ENCODE measurements around the gene KDM8.
"Not testable (repeated sequence)": the region's sequence is repeated elsewhere in the genome, so short reads cannot be mapped to it uniquely, and the experiment has no call there.

The KDM8 gene

DNA sequence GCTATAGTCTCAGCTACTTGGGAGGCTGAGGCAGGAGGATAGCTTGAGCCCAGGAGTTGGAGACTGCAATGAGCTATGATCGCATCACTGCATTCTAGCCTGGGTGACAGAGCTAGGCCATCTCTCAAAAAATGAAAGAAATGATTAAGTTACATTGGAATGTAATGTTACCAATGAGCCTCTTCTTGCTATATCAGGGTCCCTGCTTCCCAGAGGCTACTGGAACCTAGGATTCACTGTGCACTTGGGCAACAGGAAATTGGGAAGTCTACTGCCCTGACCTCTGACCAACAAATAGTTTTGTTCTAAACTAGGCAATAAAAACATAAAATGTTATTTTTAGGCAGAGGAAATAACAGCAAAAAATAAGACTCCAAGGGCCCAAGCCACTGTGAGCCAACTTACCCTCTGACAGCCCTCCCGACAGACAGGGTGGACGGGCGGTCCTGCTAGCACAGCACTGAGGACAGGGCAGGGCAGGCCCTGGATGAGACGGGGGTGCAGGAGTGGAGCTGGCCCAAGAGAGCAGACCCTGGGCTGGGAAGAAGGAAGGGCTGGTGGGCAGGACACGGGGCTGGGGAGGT is 37.7 kb downstream of the KDM8 start:
- Histone ChIP-seq H3K27me3 (ENCODE audit: control insufficient read depth, insufficient read depth, low read length) (no peaks in the 10 kb centered on the region), H3K36me3 (ENCODE audit: insufficient read depth, low read length) (no peaks in the 10 kb centered on the region), H3K4me1 (ENCODE audit: control insufficient read depth, insufficient read depth, low read length) (peaks cover 72% of the 10 kb centered on the region), H3K4me3 (ENCODE audit: low read length) (peak overlapping the region; percentile 28), H3K4me2 (ENCODE audit: low read length) (peak overlapping the region; percentile 81), H3K9me3 (replicated peaks; ENCODE audit: low read length) (no peaks in the 10 kb centered on the region), H3K9ac (ENCODE audit: low read depth, low read length) (peak overlapping the region; percentile 84)

DNA sequence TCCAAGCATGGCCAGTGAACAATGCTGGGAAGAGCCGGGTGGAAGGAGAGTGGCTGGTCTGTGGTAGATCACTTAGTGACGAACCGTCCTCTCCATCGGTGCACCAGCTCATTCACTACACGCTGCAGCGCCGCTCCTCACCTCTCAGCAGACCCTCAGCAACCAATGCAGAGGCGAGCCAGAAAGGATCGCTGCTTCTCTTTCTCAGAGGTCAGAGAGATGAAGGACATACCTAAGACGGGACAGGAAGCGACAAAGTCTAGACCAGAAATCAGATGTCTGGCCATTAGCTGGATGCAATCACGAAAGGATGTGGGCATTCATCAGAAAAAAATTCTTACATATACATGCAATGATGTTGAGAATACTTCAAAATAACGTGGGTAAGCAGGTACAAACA is 38.3 kb downstream of the KDM8 start:
- Histone ChIP-seq H3K9me3 (replicated peaks; ENCODE audit: low read length) (no peaks in the 10 kb centered on the region), H3K4me1 (ENCODE audit: control insufficient read depth, insufficient read depth, low read length) (peaks cover 73% of the 10 kb centered on the region), H3K4me2 (ENCODE audit: low read length) (peak overlapping the region; percentile 81), H3K27me3 (ENCODE audit: control insufficient read depth, insufficient read depth, low read length) (no peaks in the 10 kb centered on the region), H3K36me3 (ENCODE audit: insufficient read depth, low read length) (no peaks in the 10 kb centered on the region), H3K4me3 (ENCODE audit: low read length) (peak overlapping the region; percentile 28), H3K9ac (ENCODE audit: low read depth, low read length) (peak overlapping the region; percentile 84)

DNA sequence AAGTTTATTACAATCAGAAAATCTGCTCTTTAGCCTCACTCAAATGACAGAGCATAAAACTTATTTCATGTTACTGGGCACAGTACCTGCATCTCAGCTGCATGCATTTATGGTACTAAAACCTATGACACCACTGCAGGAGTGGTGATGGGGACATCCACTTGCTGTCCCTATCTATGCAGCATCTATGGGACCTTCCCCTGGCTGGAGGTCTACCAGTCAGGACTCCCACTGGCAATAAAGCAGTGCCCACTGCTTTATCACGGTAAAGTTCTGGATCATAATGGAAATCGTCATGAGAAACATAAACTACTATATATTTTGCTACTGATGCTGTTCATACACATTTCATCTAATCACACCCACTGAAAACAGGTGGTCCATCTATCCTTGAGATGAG is 39.1 kb downstream of the KDM8 start:
- no peaks in the 10 kb centered on the region for H3K9me3 ChIP-seq (replicated peaks; ENCODE audit: low read length)
- no peaks in the 10 kb centered on the region for H3K36me3 ChIP-seq (ENCODE audit: insufficient read depth, low read length)
- H3K4me3 ChIP-seq (ENCODE audit: low read length) = peak overlapping the region; percentile 60
- peak overlapping the region; percentile 81 for H3K4me2 ChIP-seq (ENCODE audit: low read length)
- peaks cover 66% of the 10 kb centered on the region for H3K4me1 ChIP-seq (ENCODE audit: control insufficient read depth, insufficient read depth, low read length)
- H3K27me3 ChIP-seq (ENCODE audit: control insufficient read depth, insufficient read depth, low read length) = no peaks in the 10 kb centered on the region
- peak overlapping the region; percentile 84 for H3K9ac ChIP-seq (ENCODE audit: low read depth, low read length)

DNA sequence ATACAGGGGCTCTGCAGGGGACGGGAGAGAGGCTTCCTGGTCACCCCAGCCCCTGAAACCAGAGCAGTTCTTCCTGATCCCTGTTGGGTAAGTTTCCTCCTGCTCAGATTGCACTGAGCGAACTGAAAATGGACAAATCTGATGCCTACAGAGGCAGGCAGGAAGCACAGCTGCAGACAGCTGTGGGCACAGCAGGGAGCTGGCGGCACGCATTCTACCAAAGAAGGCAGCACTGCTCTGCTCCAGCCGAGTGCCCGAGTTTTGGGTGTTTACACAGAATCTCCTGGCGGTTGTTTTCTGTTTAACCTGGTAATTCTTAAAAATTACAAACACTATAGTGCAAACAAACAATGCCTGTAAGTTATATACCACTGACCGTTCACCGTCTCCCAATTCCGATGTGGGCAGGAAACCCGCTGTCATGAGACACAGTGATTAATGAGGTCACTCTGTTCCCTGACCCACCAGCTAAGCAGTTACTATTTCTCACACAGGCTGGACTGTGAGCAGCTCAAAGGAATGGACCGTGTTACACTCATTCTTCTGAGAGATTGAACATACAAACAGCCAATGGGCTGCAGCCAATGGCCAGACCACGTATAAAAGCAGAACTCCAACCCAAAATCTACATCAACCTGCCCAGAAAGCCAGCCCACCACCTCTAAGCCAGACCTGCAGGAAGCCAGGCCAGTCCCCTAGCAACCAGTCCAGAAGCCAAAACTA is 39.7 kb downstream of the KDM8 start:
- H3K9ac ChIP-seq (ENCODE audit: low read depth, low read length) = peak overlapping the region; percentile 84

DNA sequence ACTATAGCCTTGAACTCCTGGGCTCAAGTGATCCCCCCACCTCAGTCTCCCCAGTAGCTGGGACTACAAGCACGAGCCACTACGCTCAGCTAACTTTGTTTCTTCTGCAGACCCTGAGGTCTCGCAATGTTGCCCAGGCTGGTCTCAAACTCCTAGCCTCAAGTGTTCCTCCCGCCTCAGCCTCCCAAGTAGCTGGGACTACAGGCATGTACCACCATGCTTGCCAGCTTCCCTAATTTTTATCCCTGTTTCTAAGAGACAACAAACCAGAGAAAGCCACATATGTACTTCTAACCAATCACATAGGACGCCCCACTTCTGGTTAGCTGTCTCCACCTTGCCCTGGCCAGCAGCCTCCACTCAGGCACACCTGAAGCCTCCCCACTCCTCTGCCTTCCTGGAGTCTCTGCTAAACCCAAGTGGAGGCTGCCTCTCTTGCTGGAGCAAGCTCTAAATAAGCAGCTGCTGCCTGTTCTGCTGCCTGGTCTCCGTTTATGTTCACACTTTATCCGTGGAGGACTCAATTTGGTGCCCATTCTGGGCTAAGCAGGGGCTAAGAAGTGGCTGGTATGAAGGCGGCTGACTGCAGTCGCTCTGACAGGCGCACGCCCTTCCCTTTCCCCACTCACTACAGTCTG is 40.5 kb downstream of the KDM8 start:
- Histone ChIP-seq H3K4me2 (ENCODE audit: low read length) (peak overlapping the region; percentile 81), H3K9ac (ENCODE audit: low read depth, low read length) (peak overlapping the region; percentile 84), H3K4me1 (ENCODE audit: control insufficient read depth, insufficient read depth, low read length) (peaks cover 57% of the 10 kb centered on the region), H3K36me3 (ENCODE audit: insufficient read depth, low read length) (no peaks in the 10 kb centered on the region), H3K4me3 (ENCODE audit: low read length) (no peak overlapping the region), H3K9me3 (replicated peaks; ENCODE audit: low read length) (no peaks in the 10 kb centered on the region), H3K27me3 (ENCODE audit: control insufficient read depth, insufficient read depth, low read length) (no peaks in the 10 kb centered on the region)

More for the DNA sequence above, 39.7 kb downstream of the KDM8 start:
- H3K36me3 ChIP-seq (ENCODE audit: insufficient read depth, low read length) = no peaks in the 10 kb centered on the region
- peak overlapping the region; percentile 60 for H3K4me3 ChIP-seq (ENCODE audit: low read length)
- H3K4me2 ChIP-seq (ENCODE audit: low read length) = peak overlapping the region; percentile 81
- H3K9me3 ChIP-seq (replicated peaks; ENCODE audit: low read length) = no peaks in the 10 kb centered on the region
- peaks cover 59% of the 10 kb centered on the region for H3K4me1 ChIP-seq (ENCODE audit: control insufficient read depth, insufficient read depth, low read length)
- no peaks in the 10 kb centered on the region for H3K27me3 ChIP-seq (ENCODE audit: control insufficient read depth, insufficient read depth, low read length)

DNA sequence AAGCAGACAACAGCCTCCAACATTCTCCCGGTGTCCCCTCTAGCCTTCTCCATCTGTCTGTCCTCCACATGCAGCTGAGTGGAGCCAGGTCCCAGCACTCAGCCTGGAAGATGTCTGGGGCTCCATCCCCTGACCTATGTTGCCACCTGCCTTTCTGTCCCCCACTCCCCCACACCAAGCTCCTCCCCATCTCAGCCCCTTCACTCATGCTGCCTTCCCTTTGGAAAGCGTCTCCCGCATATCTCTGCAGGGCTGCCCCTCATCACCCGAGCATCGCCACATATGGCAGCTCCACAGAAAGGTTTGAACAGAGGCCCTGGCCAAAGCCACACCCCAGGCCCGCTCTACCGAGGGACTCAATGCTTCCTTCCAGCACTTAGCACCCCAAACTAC is 41.0 kb downstream of the KDM8 start:
- Histone ChIP-seq H3K4me2 (ENCODE audit: low read length) (peak overlapping the region; percentile 2), H3K36me3 (ENCODE audit: insufficient read depth, low read length) (no peaks in the 10 kb centered on the region), H3K9ac (ENCODE audit: low read depth, low read length) (peak overlapping the region; percentile 84), H3K9me3 (replicated peaks; ENCODE audit: low read length) (no peaks in the 10 kb centered on the region), H3K4me3 (ENCODE audit: low read length) (no peak overlapping the region), H3K27me3 (ENCODE audit: control insufficient read depth, insufficient read depth, low read length) (no peaks in the 10 kb centered on the region), H3K4me1 (ENCODE audit: control insufficient read depth, insufficient read depth, low read length) (peaks cover 62% of the 10 kb centered on the region)

DNA sequence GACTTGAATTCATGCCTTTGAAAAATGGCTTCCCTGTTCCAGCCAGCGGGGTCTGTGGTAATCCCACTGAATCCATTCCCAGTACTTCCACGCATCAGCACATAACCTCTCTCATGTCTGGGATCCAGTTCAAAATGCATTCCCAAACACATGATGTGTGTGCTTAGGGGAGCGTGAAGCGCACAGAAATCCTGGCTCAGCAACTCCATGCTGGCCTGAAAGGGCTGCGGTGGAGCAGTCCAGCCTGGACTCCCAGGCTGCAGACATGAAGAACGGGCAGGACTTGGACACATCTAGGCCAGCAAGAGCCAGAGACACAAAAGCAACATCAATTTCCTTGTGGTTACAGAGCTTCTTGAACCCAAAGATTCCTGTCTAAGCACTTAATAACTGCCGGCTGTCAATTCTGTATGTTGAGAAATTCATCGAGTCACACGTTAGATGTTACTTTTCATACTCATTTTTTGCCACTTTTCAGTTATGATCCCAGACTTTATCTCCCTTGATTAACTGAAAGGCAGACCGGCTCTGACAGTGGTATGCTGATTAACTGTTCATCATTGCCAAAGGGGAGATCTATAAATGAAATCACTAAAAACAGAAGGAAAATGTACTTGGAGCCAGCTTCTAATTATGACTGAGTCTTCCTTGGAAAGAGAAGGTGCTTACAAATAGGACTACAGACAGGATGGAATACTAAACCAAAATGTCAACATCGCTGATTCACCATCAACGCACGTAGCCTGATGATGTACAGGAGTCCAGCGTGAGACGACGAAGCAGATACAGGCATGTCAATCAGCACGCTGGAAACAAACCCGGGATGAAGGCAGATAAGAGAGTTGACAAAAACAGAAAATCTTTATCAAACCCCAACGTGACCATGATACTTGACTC is 42.2 kb downstream of the KDM8 start:
- Histone ChIP-seq H3K9ac (ENCODE audit: low read depth, low read length) (peak overlapping the region; percentile 84), H3K9me3 (replicated peaks; ENCODE audit: low read length) (no peaks in the 10 kb centered on the region), H3K4me1 (ENCODE audit: control insufficient read depth, insufficient read depth, low read length) (peaks cover 67% of the 10 kb centered on the region)

DNA sequence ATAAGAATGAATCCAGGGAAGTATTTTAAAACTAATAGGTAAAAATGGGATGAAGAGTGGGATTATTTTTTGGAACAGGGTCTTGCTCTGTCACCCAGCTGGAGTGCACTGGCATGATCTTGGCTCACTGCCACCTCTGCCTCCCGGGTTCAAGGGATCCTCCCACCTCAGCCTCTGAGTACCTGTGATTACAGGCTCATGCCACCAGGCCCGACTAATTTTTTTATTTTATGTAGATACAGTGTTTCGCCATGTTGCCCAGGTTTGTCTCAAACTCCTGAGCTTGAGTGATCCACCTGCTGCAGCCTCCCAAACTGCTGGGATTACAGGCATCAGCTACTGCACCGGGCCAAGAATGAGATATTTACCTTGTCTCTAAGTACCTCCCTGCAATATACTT is 43.1 kb downstream of the KDM8 start:
- Histone ChIP-seq H3K9ac (ENCODE audit: low read depth, low read length) (peak overlapping the region; percentile 84), H3K27me3 (ENCODE audit: control insufficient read depth, insufficient read depth, low read length) (no peaks in the 10 kb centered on the region), H3K36me3 (ENCODE audit: insufficient read depth, low read length) (no peaks in the 10 kb centered on the region), H3K4me2 (ENCODE audit: low read length) (no peak overlapping the region), H3K4me1 (ENCODE audit: control insufficient read depth, insufficient read depth, low read length) (peaks cover 60% of the 10 kb centered on the region), H3K4me3 (ENCODE audit: low read length) (no peak overlapping the region), H3K9me3 (replicated peaks; ENCODE audit: low read length) (no peaks in the 10 kb centered on the region)

More for the DNA sequence above, 42.2 kb downstream of the KDM8 start:
- Histone ChIP-seq H3K4me2 (ENCODE audit: low read length) (peak overlapping the region; percentile 51), H3K36me3 (ENCODE audit: insufficient read depth, low read length) (no peaks in the 10 kb centered on the region), H3K27me3 (ENCODE audit: control insufficient read depth, insufficient read depth, low read length) (no peaks in the 10 kb centered on the region), H3K4me3 (ENCODE audit: low read length) (peak overlapping the region; percentile 15)

DNA sequence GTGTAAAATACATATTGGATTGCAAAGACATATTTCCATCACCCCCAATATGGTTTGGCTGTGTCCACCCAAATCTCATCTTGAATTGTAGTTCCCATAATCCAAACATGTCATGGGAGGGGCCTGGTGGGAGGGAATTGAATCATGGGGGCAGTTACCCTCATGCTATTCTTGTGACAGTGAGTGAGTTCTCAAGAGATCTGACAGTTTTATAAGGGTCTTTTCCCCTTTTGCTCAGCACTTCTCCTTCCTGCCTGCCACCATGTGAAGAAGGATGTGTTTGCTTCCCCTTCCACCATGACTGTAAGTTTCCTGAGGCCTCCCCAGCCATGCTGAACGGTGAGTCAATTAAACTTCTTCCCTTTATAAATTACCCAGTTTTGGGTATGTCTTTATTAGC is 43.8 kb downstream of the KDM8 start:
- H3K27me3 ChIP-seq (ENCODE audit: control insufficient read depth, insufficient read depth, low read length); H3K4me3 ChIP-seq (ENCODE audit: low read length); H3K4me2 ChIP-seq (ENCODE audit: low read length); H3K9ac ChIP-seq (ENCODE audit: low read depth, low read length); H3K36me3 ChIP-seq (ENCODE audit: insufficient read depth, low read length); H3K9me3 ChIP-seq (replicated peaks; ENCODE audit: low read length): not testable (repeated sequence)
- H3K4me1 ChIP-seq (ENCODE audit: control insufficient read depth, insufficient read depth, low read length) = peaks cover 60% of the 10 kb centered on the region

DNA sequence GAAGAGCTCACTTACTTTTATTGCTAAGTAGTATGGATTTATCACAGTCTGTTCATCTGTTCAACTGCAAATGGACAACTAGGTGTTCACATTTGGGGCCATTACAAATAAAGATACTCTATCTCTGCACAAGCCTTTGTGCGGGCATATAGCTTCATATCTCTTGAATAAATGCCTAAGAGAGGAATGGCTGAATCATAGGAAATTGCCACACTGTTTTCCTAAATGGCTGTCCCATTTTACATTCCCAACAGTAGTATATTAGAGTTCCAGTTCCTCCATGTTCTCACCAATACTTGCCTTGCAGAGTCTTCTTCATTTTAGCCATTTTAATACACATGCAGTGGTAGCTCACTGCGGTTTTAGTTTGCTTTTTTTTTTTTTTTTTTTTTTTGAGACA is 44.7 kb downstream of the KDM8 start:
- no peaks in the 10 kb centered on the region for H3K9me3 ChIP-seq (replicated peaks; ENCODE audit: low read length)
- H3K4me1 ChIP-seq (ENCODE audit: control insufficient read depth, insufficient read depth, low read length) = peaks cover 55% of the 10 kb centered on the region

DNA sequence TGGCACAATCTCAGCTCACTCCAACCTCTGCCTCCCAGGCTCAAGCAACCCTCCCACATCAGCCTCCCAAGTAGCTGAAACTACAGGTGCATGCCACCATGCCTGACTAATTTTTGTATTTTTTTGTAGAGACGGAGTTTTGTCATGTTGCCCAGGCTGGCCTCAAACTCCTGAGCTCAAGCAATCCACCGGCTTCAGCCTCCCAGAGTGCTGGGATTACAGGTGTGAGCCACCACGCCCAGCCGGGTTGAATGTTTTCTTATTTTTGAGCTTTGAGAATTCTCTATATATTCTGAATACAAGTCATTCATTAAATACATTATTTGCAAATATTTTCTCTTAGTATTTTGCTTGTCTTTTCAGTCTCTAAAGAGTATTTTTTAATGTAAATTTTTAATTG is 45.6 kb downstream of the KDM8 start:
- not testable (repeated sequence) for H3K27me3 ChIP-seq (ENCODE audit: control insufficient read depth, insufficient read depth, low read length); H3K9ac ChIP-seq (ENCODE audit: low read depth, low read length); H3K4me3 ChIP-seq (ENCODE audit: low read length); H3K4me2 ChIP-seq (ENCODE audit: low read length); H3K36me3 ChIP-seq (ENCODE audit: insufficient read depth, low read length); H3K9me3 ChIP-seq (replicated peaks; ENCODE audit: low read length)
- peaks cover 56% of the 10 kb centered on the region for H3K4me1 ChIP-seq (ENCODE audit: control insufficient read depth, insufficient read depth, low read length)

More for the DNA sequence above, 44.7 kb downstream of the KDM8 start:
- no peak overlapping the region for H3K4me3 ChIP-seq (ENCODE audit: low read length)
- peaks cover 5% of the 10 kb centered on the region for H3K36me3 ChIP-seq (ENCODE audit: insufficient read depth, low read length)
- no peak overlapping the region for H3K4me2 ChIP-seq (ENCODE audit: low read length)
- no peaks in the 10 kb centered on the region for H3K27me3 ChIP-seq (ENCODE audit: control insufficient read depth, insufficient read depth, low read length)
- H3K9ac ChIP-seq (ENCODE audit: low read depth, low read length) = no peak overlapping the region

Measured in skeletal muscle satellite cell (primary cell).